Left colon (tissue), 2 donors: ENCODE results near the gene GTF2F1. TPM values are rescaled to one million over a fixed set of nuclear protein-coding genes. Genes with fewer than 3 reads are reported as not detected.
"Not testable (repeated sequence)": the region's sequence is repeated elsewhere in the genome, so short reads cannot be mapped to it uniquely, and the experiment has no call there.

Source experiments
- ATAC-seq: fragments of 200-7000 bp; cut with Tn5 transposase; one replicate; pipeline ENCODE4 v1.9.1; 2020; ENCODE audit warnings: mild to moderate bottlenecking, moderate library complexity
- DNase-seq, 2 donors: peaks; one replicate each; pipeline ENCODE4 v3.0.0-alpha.2; 2020
- intact Hi-C, 2 donors: fragments of 100-400 bp; cut with DNase I in 1 of 2; cut with micrococcal nuclease in 1 of 2; formaldehyde crosslinking; loops; one replicate each; pipeline versions ENCODE4 v1.11.2 to v1.14.0; 2022; cut with DNase I, micrococcal nuclease
- long read RNA-seq: library from polyadenylated mRNA; unstranded; transcript quantifications from one replicate; pipeline ENCODE4 v2.0.0, GENCODE V29; 2021
- total RNA-seq, 2 donors: library from RNA; stranded (reverse); fragmentation: NEBNext Ultra II Directional; extraction: Animal tissue kit (Norgen Biotek cat#: 25700); gene quantifications; one replicate each; pipeline ENCODE4 v1.2.1, GENCODE V29; 2021
- donor health status: DM: no; HTN: no; CAD: no.
- donor health status: DM: yes; HTN: yes; CAD: no.

Gene GTF2F1
- total RNA-seq, result 10 to 100 TPM; 52.7 to 58.9 TPM
- long read RNA-seq, transcript GTF2F1-201 (13 exons, 2,731 nt), result major isoform, 101 of 147 reads
- long read RNA-seq, partial matches to known transcripts, result 30 of 147 reads
- long read RNA-seq, other reads (novel, unspliced or antisense), result 16 of 147 reads

GRCh38 chr19:6393074-6393982, at the start of gene GTF2F1:
GTF2F1 (minus strand) TSS chr19:6393164; CDS start chr19:6392995, 169 bp downstream.
- peak; percentile 93 for ATAC-seq
- DNase-seq, result peak; percentile 93 to 95
- intact Hi-C loops, result no loop called here

GRCh38 chr19:6442087-6442688, 49.2 kb upstream of the GTF2F1 start:
- DNase-seq (no peak), ATAC-seq (no peak)
- intact Hi-C loops, result no loop called here

GRCh38 chr19:6440905-6441304, 47.9 kb upstream of the GTF2F1 start:
- ATAC-seq, result no peak
- no peak for DNase-seq
- intact Hi-C loops, result no loop called here

- intact Hi-C loops, result no loop called here
- ATAC-seq (no peak), DNase-seq (no peak)
Measured at GRCh38 chr19:6439743-6440142, 46.8 kb upstream of the GTF2F1 start.

- ATAC-seq (no peak), DNase-seq (no peak)
- intact Hi-C loops, result no loop called here
Measured at GRCh38 chr19:6433663-6434062, 40.7 kb upstream of the GTF2F1 start, which contains the start of gene SLC25A41. SLC25A41 (minus strand) TSS chr19:6433763; CDS start chr19:6433693, 70 bp downstream.

DNA sequence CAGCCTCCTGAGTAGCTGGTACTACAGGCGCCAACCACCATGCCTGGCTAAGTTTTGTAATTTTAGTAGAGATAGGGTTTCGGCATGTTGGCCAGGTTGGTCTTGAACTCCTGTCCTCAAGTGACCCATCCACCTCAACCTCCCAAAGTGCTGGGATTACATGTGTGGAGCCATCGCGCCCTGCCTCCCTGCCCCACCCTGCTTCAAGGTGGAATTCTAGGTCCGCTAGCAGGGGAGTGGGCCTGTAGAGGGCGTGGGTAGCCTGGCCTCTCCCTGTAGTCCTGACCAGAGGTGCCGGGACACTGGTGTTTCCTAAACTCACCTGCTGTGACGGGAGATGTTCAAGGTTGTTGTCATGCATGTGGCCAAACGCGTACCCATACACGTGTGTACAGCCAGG, 40.2 kb upstream of the GTF2F1 start:
- DNase-seq (no peak), ATAC-seq (no peak)
- intact Hi-C loops, result no loop called here

DNA sequence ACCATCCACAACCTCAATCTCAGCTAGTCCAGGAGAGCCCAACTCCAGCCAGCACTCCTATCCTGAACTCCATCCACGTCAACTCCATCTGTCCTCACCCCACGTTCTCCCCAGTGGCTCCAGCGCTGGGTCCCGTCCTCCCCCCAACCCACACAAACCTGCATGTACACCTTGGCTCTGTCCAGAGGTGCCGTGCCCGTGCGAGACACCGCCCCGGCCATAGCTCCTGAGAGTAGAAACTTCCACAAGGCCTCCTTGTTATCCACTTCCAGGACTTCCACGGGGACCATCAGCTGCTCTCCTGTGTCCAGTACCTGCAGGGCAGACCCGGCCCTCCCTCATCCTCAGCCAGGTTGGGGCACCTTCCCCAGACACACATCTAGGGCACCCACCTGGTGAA, 38.9 kb upstream of the GTF2F1 start:
- no peak for DNase-seq
- no peak for ATAC-seq
- intact Hi-C loops, result no loop called here

- intact Hi-C loops, result no loop called here
- DNase-seq (no peak), ATAC-seq (no peak)
Measured at GRCh38 chr19:6429419-6430221, 36.7 kb upstream of the GTF2F1 start.

- ATAC-seq, DNase-seq, intact Hi-C loops: not testable (repeated sequence)
Measured at GRCh38 chr19:6428692-6429418, 35.9 kb upstream of the GTF2F1 start.

DNA sequence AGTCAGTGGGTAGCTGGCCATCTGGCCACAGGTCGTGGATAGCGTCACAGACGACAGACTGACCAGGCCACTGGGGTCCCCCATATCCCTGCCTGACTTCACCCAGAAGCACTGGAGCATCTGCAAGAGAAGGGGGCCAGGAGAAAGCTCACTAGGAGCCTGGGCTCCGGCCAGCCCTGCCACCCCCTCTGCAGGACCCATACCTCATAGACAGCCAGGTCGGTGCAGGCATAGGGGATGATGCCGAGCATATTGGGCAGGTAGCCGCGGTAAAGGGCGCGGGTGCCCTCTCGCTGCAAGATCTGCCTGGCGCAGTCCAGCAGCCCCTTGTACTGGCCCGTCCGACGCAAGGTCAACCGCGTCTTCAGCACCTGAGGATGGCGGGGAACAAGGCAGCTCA, 34.2 kb upstream of the GTF2F1 start:
- no peak for DNase-seq
- intact Hi-C loops, result no loop called here
- ATAC-seq, result no peak

GRCh38 chr19:6425732-6426620, 33.0 kb upstream of the GTF2F1 start:
- DNase-seq, result no peak
- ATAC-seq, result no peak
- intact Hi-C loops, result no loop called here

DNA sequence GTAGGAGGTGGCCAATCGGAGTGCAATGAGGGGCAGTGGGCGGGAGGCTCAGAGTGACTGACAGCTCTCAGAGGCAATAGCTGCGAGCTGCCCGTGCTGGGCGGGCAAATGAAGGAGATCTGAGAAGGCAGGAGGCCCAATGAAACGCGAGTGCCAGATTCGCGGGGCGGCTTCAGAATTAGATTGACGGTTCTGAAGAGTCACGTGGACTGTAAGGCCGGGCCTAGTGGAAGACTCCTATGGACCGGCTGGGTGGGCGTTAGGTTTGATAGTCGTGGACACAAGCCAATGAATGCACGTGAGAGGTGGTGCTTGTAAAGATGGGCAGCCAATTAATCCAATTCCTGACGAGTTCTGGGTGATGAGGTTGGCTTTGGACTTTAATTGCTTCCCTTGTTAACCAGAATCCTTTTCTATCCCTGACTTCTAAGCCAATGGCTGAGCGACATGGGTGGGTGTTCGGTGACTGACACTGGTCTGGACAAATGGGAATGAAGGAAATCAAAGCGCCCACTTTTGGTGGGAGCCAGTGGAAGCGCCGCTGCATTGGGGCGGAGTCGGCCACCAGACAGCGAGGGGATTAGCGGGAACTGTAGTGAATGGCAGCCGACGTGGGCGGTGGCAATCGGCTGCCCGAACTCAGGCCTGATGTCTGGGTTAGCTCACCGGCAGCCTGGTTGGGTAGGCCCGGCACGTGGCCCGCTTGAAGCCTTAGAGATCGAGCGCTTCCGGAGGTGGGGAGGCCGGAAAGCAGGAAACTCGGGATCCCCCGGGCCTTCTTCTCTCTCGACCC, 32.2 kb upstream of the GTF2F1 start:
- DNase-seq (peak; percentile 99 to 100), ATAC-seq (peak; percentile 87)
- intact Hi-C loops, result no loop called here

GRCh38 chr19:6424195-6424938, 31.4 kb upstream of the GTF2F1 start, which contains the start of gene KHSRP:
KHSRP (minus strand) TSS chr19:6424811; CDS start chr19:6424701, 110 bp downstream.
- intact Hi-C loops, result no loop called here
- DNase-seq (no peak), ATAC-seq (no peak)

- peak; percentile 48 to 51 for DNase-seq
- no peak for ATAC-seq
- intact Hi-C loops, result no loop called here
Measured at GRCh38 chr19:6423499-6424194, 30.7 kb upstream of the GTF2F1 start.
